Measurements from ENCODE around the gene ADAMTS19. TPM values are rescaled to one million over a fixed set of nuclear protein-coding genes. Genes with fewer than 3 reads are reported as not detected.
"Not testable (repeated sequence)": the region's sequence is repeated elsewhere in the genome, so short reads cannot be mapped to it uniquely, and the experiment has no call there.

ADAMTS19 gene
- polyA plus RNA-seq, 12 donors, result 10.5 to 29.3 (median 19.9) TPM; not detected in 1

GRCh38 chr5:129474544-129474943 lies 14.4 kb downstream of the ADAMTS19 start:
- no peak for DNase-seq

GRCh38 chr5:129476751-129477150 lies 16.7 kb downstream of the ADAMTS19 start:
- DNase-seq, result peak; percentile 39

DNA sequence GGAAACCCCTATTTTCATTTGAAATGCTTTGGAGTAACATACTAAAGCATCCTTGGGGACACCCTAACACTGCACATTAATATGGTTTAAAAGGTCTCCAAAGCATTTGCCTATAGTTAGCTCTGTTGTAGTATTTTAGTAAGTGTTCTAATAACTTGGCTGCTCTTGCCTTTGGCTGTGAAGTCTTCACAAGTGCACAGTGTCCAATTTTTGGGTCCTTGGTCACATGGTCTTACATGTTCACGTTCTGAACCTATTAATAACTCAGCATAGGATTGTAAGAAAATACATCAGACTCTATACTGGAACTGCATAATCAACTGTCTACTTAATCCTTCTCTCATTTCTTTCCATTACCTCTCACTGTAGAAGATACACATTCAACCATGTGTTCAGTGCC lies 17.4 kb downstream of the ADAMTS19 start:
- DNase-seq, result peak; percentile 73

DNA sequence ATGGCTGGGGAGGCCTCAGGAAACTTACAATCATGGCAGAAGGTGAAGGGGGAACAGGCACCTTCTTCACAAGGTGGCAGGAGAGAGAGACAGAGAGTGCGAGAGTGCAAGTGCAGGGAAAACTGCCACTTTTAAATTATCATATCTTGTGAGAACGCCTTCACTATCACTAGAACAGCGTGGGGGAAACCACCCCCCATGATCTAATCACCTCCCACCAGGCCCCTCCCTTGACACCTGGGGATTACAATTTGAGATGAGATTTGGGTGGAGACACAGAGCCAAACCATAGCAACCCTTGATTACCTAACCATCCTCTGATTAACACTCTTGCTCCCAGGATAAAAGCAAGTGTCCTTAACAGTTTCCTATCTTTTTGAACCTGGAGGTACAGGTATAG lies 21.1 kb downstream of the ADAMTS19 start:
- DNase-seq, result no peak

DNA sequence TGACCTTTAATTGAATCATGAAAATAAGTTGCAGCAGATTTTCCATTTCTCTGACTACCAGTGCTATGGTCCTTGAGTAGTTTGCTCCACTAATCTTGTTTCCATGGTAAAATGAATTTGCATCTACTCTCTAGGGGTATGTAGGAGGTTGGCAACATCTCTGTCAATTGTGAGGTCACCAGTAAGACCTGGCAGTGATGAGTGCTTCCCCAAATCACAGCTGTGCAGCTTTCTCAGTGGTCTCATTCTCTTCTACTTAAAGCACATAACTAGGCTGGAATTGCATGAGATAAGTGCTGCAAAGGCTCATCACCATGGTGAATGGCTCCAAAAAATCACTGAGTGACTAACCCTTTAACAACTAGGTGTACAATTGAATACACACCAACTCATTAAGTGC lies 36.3 kb downstream of the ADAMTS19 start:
- peak; percentile 90 for DNase-seq

GRCh38 chr5:129496864-129497595 lies 36.9 kb downstream of the ADAMTS19 start:
- peak; percentile 35 for DNase-seq

- no peak for DNase-seq
Measured at GRCh38 chr5:129499208-129499852, 39.2 kb downstream of the ADAMTS19 start.

DNA sequence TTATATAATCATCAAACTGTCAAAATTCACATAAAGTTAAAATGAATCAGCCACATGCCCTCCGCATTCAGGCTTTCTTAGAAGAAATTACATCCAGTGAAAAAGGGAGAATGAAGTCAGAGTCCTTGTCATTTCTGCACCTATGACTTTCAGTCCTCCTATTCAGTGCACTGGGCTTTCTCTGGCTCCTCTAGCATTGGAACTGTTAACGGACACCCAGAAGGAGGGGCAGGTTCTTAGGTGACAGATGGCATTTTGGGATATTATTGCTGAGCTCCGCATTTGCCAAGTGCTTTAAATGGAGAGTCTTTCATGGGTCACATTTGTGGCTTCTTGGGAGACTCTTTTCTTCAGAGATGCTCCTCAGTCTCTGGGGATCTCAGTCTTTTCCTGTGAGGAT lies 40.0 kb downstream of the ADAMTS19 start:
- DNase-seq, result no peak

- no peak for DNase-seq
Measured at GRCh38 chr5:129506086-129506485, 46.0 kb downstream of the ADAMTS19 start.

DNA sequence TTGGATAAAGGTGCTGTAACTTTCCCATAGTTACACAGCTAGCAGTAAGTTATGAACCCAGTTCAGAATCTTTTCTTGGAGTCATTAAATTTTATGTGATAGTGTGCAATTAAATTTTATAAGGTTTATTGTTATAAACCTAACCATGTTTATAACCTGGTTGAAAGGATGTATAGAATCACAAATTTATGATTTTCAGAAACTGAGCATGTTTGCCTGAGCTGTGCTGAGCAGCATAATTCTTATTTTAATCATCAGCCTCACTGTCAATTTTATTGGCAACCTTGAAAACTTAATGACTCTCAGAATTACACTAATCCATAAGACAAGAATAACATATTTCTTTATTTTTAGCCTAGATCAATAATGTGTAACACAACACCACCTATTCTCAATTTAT lies 46.9 kb downstream of the ADAMTS19 start:
- no peak for DNase-seq

GRCh38 chr5:129507527-129507926 lies 47.4 kb downstream of the ADAMTS19 start:
- DNase-seq, result no peak

DNA sequence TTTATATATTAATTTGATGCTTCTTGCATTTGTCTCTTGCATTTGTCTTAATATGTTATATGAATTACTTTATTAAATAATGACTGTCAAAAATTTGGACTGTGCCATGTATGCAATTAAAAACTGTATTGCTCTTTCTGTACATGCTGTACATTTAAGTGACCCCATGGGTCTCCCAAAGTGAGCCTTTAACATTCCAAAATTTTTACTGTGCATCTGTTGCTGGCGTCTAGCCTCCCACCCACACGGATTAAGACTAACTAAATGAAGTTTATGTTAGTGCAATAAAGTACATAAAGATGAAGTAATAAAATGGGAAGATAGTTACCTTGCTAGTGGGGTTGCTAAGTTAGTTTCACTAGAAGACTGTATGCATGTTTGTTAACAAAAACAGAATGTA lies 48.5 kb downstream of the ADAMTS19 start:
- DNase-seq, result peak; percentile 38

DNA sequence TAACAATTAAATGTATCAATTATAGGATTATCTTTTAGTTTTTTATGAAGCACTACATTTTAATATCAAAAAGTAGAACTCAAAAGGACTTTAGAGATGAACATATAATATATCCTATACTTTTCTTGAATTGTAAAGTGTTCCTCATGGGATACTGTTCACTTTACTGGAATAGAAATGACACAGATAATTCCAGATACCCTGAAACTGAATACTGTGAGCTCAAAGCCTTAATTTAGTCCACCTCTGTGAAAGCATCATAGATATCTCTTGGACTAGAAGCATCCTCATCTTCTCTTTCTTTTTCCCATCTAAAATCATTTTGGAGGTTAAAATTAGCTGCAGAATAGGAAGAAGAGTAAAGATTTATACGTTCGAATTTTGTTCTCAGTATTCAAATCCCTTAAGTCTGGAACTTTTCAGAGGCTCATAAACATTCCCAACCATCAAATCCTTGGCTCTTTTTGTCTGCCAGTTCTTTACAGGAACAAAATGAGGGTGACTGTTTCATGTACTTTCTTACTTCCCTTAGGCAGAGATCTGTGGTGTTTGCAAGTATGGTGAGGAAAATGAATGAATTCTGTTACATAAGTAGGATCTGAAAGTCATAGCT lies 49.4 kb downstream of the ADAMTS19 start:
- no peak for DNase-seq

- no peak for DNase-seq
Measured at GRCh38 chr5:129511291-129511690, 51.2 kb downstream of the ADAMTS19 start.

GRCh38 chr5:129541051-129541450 lies 81.0 kb downstream of the ADAMTS19 start:
- DNase-seq, result no peak

GRCh38 chr5:129541648-129542251 lies 81.7 kb downstream of the ADAMTS19 start:
- DNase-seq, result no peak

DNA sequence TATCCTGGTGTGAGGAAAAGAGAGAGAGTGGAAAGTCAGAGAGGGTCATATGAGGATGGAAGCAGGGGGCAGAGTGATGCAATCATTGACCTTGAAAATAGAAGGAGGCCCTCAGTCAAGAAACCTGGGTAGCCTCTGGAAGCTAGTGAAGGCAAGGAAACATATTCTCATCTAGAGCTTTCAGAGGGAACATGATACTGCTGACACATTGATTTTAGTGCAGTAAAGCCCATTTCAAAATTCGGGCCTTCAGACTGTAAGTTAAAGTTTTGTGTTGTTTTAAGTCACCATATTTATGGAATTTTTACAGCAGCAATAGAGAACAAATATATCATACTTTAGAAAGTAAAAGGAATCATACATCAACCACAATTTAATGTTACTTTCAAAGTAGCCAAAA lies 87.0 kb downstream of the ADAMTS19 start:
- no peak for DNase-seq

DNA sequence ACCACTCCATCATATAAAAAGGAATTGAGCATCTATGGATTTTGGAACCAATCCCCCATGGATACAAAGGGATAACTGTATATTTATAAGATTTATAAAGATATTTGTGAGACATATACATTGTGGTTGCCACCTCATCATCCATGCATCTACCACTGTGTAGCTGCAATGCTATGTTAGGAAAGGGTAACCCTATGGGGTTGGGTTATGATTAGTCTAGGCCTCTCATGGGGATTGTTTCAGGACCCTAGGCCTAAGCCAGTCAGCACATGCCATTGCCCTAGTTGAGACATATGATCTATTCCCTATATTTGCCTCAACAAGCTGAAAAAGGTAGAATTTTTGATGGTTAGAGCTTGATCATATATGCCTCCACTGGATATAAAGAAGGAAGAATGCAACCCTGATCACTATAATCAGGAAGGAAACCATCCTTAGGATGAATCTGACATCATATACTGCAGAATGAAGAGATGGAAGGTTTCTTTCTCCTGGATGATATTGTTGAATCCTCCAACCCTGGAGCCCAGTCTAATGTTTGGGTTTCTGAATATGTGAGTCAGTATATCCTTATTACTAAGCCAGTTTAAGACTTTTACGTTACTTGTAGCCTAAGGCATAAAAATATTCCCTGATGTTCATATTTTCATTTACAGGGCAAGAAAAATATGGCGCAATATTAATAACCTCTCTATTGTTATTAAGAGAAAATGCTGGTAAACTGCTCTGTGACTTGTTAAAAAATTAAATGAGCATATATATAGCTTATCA lies 94.2 kb downstream of the ADAMTS19 start:
- DNase-seq, result no peak

- DNase-seq, result no peak
Measured at GRCh38 chr5:129563585-129563984, 103.5 kb downstream of the ADAMTS19 start.

DNA sequence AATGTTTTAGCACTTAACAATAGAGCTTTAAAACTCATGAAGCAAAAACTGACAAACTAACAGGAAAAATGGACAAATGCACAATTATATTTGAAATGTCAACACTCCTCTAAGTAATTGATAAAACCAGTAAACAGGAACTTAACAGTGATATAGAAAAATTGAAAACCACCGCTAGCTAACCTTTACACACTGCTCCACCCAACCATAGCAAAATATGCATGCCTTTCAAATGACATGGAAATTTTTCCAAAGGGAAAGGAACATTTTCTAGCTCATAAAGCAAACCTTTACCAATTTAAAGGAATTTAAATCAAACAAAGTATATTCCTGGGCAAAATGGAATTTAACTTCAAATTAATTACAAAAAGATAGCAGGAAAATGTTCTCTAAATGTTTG lies 109.2 kb downstream of the ADAMTS19 start:
- no peak for DNase-seq

GRCh38 chr5:129572060-129572459 lies 112.0 kb downstream of the ADAMTS19 start:
- no peak for DNase-seq

DNA sequence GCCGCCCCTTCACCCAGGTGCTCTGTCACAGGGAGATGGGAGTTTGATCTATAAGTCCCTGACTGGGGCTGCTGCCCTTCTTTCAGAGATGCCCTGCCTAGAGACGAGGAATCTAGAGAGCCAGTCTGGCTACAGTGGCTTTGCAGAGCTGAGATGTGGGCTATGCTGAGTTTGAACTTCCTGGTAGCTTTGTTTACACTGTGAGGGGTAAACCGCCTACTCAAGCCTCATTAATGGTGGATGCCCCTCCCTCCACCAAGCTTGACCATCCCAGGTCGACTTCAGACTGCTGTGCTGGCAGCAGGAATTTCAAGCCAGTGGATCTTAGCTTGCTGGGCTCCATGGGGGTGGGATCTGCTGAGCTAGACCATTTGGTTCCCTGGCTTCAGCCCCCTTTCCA lies 124.4 kb downstream of the ADAMTS19 start:
- not testable (repeated sequence) for DNase-seq
